H9 (cell line): ENCODE data around the gene FRYL. TPM values are rescaled to one million over a fixed set of nuclear protein-coding genes. Genes with fewer than 3 reads are reported as not detected.

Experiments used
- DNase-seq: peaks from one replicate; pipeline ENCODE4 v3.0.0-alpha.2; 2017
- H2AFZ ChIP-seq: one replicate; pipeline ENCODE4 v1.6.1; 2013; ENCODE audit warnings: mild to moderate bottlenecking, low read length, control low read depth, moderate library complexity
- H2AK5ac ChIP-seq: 2 replicates; pipeline ENCODE4 v1.6.1; 2013; ENCODE audit warnings: low read length, control low read depth, mixed read lengths; ENCODE audit not compliant: insufficient read length
- H2BK120ac ChIP-seq: one replicate; pipeline ENCODE4 v1.6.1; 2013; ENCODE audit warnings: low read depth, mild to moderate bottlenecking, low read length, control low read depth, inconsistent platforms; ENCODE audit not compliant: poor library complexity, severe bottlenecking
- H2BK12ac ChIP-seq: 2 replicates; pipeline ENCODE4 v1.6.1; 2013; ENCODE audit warnings: low read length, control low read depth, mixed read lengths, low read depth; ENCODE audit not compliant: insufficient read length
- H2BK15ac ChIP-seq: 2 replicates; pipeline ENCODE4 v1.6.1; 2013; ENCODE audit warnings: low read depth, low read length, control low read depth
- H2BK20ac ChIP-seq: one replicate; pipeline ENCODE4 v1.6.1; 2013; ENCODE audit warnings: low read depth, mild to moderate bottlenecking, low read length, control low read depth, inconsistent platforms; ENCODE audit not compliant: poor library complexity, severe bottlenecking
- H2BK5ac ChIP-seq: 2 replicates; pipeline ENCODE4 v1.6.1; 2013; ENCODE audit warnings: low read length, control low read depth, mixed read lengths; ENCODE audit not compliant: insufficient read length
- H3K14ac ChIP-seq: 2 replicates; pipeline ENCODE4 v1.6.1; 2013; ENCODE audit warnings: low read length, control low read depth; ENCODE audit not compliant: insufficient read depth
- H3K18ac ChIP-seq: 2 replicates; pipeline ENCODE4 v1.6.1; 2013; ENCODE audit warnings: low read depth, mild to moderate bottlenecking, mixed read lengths, low read length, control low read depth; ENCODE audit not compliant: insufficient read length
- H3K23ac ChIP-seq: 2 replicates; pipeline ENCODE4 v1.6.1; 2013; ENCODE audit warnings: low read length, control low read depth, mixed read lengths, low read depth; ENCODE audit not compliant: insufficient read length
- H3K23me2 ChIP-seq: 2 replicates; pipeline ENCODE4 v1.6.1; 2013; ENCODE audit warnings: low read depth, mild to moderate bottlenecking, mixed read lengths, low read length, control low read depth; ENCODE audit not compliant: insufficient read length, poor library complexity, severe bottlenecking
- H3K27ac ChIP-seq: 2 replicates; pipeline ENCODE4 v1.5.1; 2013; ENCODE audit warnings: low read length, control low read depth, mixed read lengths, low read depth; ENCODE audit not compliant: insufficient read length
- H3K27me3 ChIP-seq: 2 replicates; pipeline ENCODE4 v1.6.1; 2013; ENCODE audit warnings: low read length, control low read depth, inconsistent platforms; ENCODE audit not compliant: insufficient read depth
- H3K4ac ChIP-seq: 2 replicates; pipeline ENCODE4 v1.6.1; 2013; ENCODE audit warnings: low read depth, mild to moderate bottlenecking, control low read depth, inconsistent platforms, low read length, moderate library complexity
- H3K4me1 ChIP-seq: 2 replicates; pipeline ENCODE4 v1.6.1; 2013; ENCODE audit warnings: low read length, control low read depth, inconsistent platforms; ENCODE audit not compliant: insufficient read depth
- H3K4me2 ChIP-seq: 2 replicates; pipeline ENCODE4 v1.6.1; 2013; ENCODE audit warnings: low read length, control low read depth, mixed read lengths; ENCODE audit not compliant: insufficient read length, insufficient read depth
- H3K56ac ChIP-seq: 2 replicates; pipeline ENCODE4 v1.6.1; 2013; ENCODE audit warnings: low read depth, mild to moderate bottlenecking, mixed read lengths, low read length, control low read depth; ENCODE audit not compliant: insufficient read length
- H3K79me1 ChIP-seq: 2 replicates; pipeline ENCODE4 v1.6.1; 2013; ENCODE audit warnings: low read depth, mild to moderate bottlenecking, moderate library complexity, low read length, control low read depth, inconsistent platforms; ENCODE audit not compliant: insufficient read depth, poor library complexity, severe bottlenecking
- H3K79me2 ChIP-seq: 2 replicates; pipeline ENCODE4 v1.6.1; 2013; ENCODE audit warnings: low read length, control low read depth, inconsistent platforms; ENCODE audit not compliant: insufficient read depth
- H3K9ac ChIP-seq: 2 replicates; pipeline ENCODE4 v1.6.1; 2013; ENCODE audit warnings: low read length, control low read depth, mixed read lengths; ENCODE audit not compliant: insufficient read length; ENCODE audit errors: extremely low read depth
- H3K9me3 ChIP-seq: one replicate; pipeline ENCODE4 v1.6.1; 2013; ENCODE audit warnings: low read depth, low read length, inconsistent platforms; ENCODE audit not compliant: control insufficient read depth
- H3T11ph ChIP-seq: one replicate; pipeline ENCODE4 v1.6.1; 2013; ENCODE audit warnings: mild to moderate bottlenecking, low read length, control low read depth, inconsistent platforms
- H4K20me1 ChIP-seq: one replicate; pipeline ENCODE4 v1.6.1; 2013; ENCODE audit not compliant: control insufficient read depth, insufficient read length, insufficient read depth
- H4K5ac ChIP-seq: 2 replicates; pipeline ENCODE4 v1.6.1; 2013; ENCODE audit warnings: low read depth, mild to moderate bottlenecking, mixed read lengths, low read length, control low read depth; ENCODE audit not compliant: insufficient read length
- H4K8ac ChIP-seq: replicated peaks from 2 replicates; pipeline ENCODE4 v1.6.1; 2013; ENCODE audit warnings: low read length, control low read depth, mixed read lengths, low read depth; ENCODE audit not compliant: insufficient read length
- H4K91ac ChIP-seq: 2 replicates; pipeline ENCODE4 v1.6.1; 2013; ENCODE audit warnings: low read depth, mild to moderate bottlenecking, moderate library complexity, mixed read lengths, low read length, control low read depth; ENCODE audit not compliant: insufficient read length
- H3K27ac Mint-ChIP-seq, 3 experiments: 2 replicates in 2 of 3; 3 replicates in 1 of 3; pipeline ENCODE4 v1.8.0; 2020 to 2021; ENCODE audit warnings: mixed read lengths in 3 of 3, mild to moderate bottlenecking in 1 of 3, moderate library complexity in 1 of 3
- H3K27me3 Mint-ChIP-seq: 2 replicates; pipeline ENCODE4 v1.8.0; 2021; ENCODE audit warnings: low read depth, mild to moderate bottlenecking, moderate library complexity, mixed read lengths
- H3K36me3 Mint-ChIP-seq, 3 experiments: 2 replicates in 2 of 3; 3 replicates in 1 of 3; pipeline ENCODE4 v1.8.0; 2020 to 2021; ENCODE audit warnings: low read depth in 3 of 3, mixed read lengths in 3 of 3; ENCODE audit not compliant: insufficient read depth in 1 of 3
- H3K4me1 Mint-ChIP-seq, 2 experiments: 2 replicates each; pipeline ENCODE4 v1.8.0; 2020; ENCODE audit warnings: mixed read lengths in 2 of 2
- H3K4me3 Mint-ChIP-seq, 2 experiments: 2 replicates in 1 of 2; 3 replicates in 1 of 2; pipeline ENCODE4 v1.8.0; 2020 to 2021; ENCODE audit warnings: mild to moderate bottlenecking in 2 of 2, mixed read lengths in 2 of 2, moderate library complexity in 1 of 2
- H3K9me3 Mint-ChIP-seq, 2 experiments: 2 replicates in 1 of 2; 3 replicates in 1 of 2; pipeline ENCODE4 v1.8.0; 2020; ENCODE audit warnings: mild to moderate bottlenecking in 2 of 2, mixed read lengths in 2 of 2, moderate library complexity in 1 of 2
- CTCF ChIP-seq: fragments of 200-600 bp; sonication (generic); conservative IDR thresholded peaks from 3 replicates; pipeline ENCODE4 v1.8.0; 2021; ENCODE audit warnings: antibody characterized with exemption, mild to moderate bottlenecking
- WGBS: extraction: QIAGEN DNeasy Blood & Tissue Kit; methylation state at CpG from one replicate; pipeline ENCODE4 v1.1.7; 2013; ENCODE audit warnings: missing lambda C conversion rate, low lambda C conversion rate, mixed read lengths; ENCODE audit not compliant: insufficient read length; ENCODE audit errors: extremely low coverage; 5-methylcytosine and 5-hydroxymethylcytosine counted together
- total RNA-seq: library from RNA; stranded (reverse); gene quantifications from 2 replicates; pipeline ENCODE4 v1.2.1, GENCODE V29; 2021

FRYL gene
- total RNA-seq, 1 experiment from 2014 or later = 31.5 TPM

DNA sequence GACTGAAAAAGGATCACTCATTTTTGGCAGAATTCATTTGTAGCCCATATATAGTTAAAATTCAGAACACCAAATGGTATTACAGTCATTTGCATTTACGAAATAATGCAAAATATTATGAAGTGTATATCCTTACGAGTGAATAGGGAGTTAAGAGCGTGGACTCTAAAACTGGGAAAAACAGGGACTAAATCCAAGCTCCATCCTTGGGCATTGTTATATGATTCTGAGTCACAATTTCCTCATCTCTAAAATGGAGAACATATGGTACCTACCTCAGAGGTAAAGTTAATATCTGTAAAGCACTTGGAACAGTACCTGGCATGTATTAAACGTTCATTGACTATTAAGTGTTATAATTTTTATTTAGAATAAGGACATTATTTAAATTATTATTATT is 183.7 kb downstream of the FRYL start:
- no peak overlapping the region for H2AFZ ChIP-seq
- no peak overlapping the region for H2BK5ac ChIP-seq
- no peak overlapping the region for H3K18ac ChIP-seq
- TF ChIP-seq CTCF = no peak
- no peaks in the 10 kb centered on the region for H3K23me2 ChIP-seq
- no peak overlapping the region for H4K5ac ChIP-seq
- no peak overlapping the region for H3K9ac ChIP-seq
- H3K4me3 Mint-ChIP-seq = no peak overlapping the region
- H3K23ac ChIP-seq = no peak overlapping the region
- H2AK5ac ChIP-seq = no peak overlapping the region
- H3K9me3 ChIP-seq = no peaks in the 10 kb centered on the region
- H2BK120ac ChIP-seq = no peak overlapping the region
- no CpG with 5 or more reads among the region's 4 CpGs for WGBS
- H3K56ac ChIP-seq = no peak overlapping the region
- DNase-seq = no peak
- no peak overlapping the region for H3K14ac ChIP-seq
- H2BK15ac ChIP-seq = no peak overlapping the region
- no peak overlapping the region for H3K27ac Mint-ChIP-seq
- H3K4ac ChIP-seq = no peak overlapping the region
- H3K27me3 ChIP-seq = no peaks in the 10 kb centered on the region
- H3T11ph ChIP-seq = no peak overlapping the region
- H3K79me1 ChIP-seq = no peaks in the 10 kb centered on the region
- H3K36me3 Mint-ChIP-seq = peaks cover 0 to 9% (median 0%) of the 10 kb centered on the region in 3 experiments; a peak in 3 of 7 replicates
- no peak overlapping the region for H4K8ac ChIP-seq
- no peak overlapping the region for H4K91ac ChIP-seq
- H3K79me2 ChIP-seq = no peaks in the 10 kb centered on the region
- peaks cover 9 to 10% of the 10 kb centered on the region in 2 experiments for H3K4me1 Mint-ChIP-seq
- no peaks in the 10 kb centered on the region for H4K20me1 ChIP-seq
- H3K4me2 ChIP-seq = no peak overlapping the region
- no peak overlapping the region for H2BK12ac ChIP-seq
- no peak overlapping the region for H3K27ac ChIP-seq
- no peaks in the 10 kb centered on the region for H3K4me1 ChIP-seq
- H2BK20ac ChIP-seq = no peak overlapping the region
- H3K9me3 Mint-ChIP-seq = no peaks in the 10 kb centered on the region
- no peaks in the 10 kb centered on the region for H3K27me3 Mint-ChIP-seq
